Endodermal cell (in vitro differentiated cells): ENCODE data around the gene MUTYH. TPM values are rescaled to one million over a fixed set of nuclear protein-coding genes. Genes with fewer than 3 reads are reported as not detected.
A peak's percentile ranks its signal among the peaks of the same experiment; 100 is the strongest.

Experiments used
- DNase-seq: peaks from one replicate; pipeline ENCODE4 v3.0.0-alpha.2; 2017
- H3K27ac ChIP-seq: 2 replicates; pipeline ENCODE4 v1.5.1; 2013; ENCODE audit warnings: mild to moderate bottlenecking, low read depth, low read length, moderate library complexity
- H3K27me3 ChIP-seq: 2 replicates; pipeline ENCODE4 v1.6.1; 2013; ENCODE audit warnings: mild to moderate bottlenecking, low read length, moderate library complexity; ENCODE audit not compliant: insufficient read depth, control insufficient read depth, poor library complexity, severe bottlenecking
- H3K36me3 ChIP-seq: 2 replicates; pipeline ENCODE4 v1.7.0; 2013; ENCODE audit warnings: mild to moderate bottlenecking, low read length, moderate library complexity; ENCODE audit not compliant: control insufficient read depth, insufficient read depth
- H3K4me1 ChIP-seq: one replicate; pipeline ENCODE4 v1.7.0; 2013; ENCODE audit warnings: low read length; ENCODE audit not compliant: control insufficient read depth, insufficient read depth
- H3K4me3 ChIP-seq: 2 replicates; pipeline ENCODE4 v1.5.1; 2013; ENCODE audit warnings: mild to moderate bottlenecking, low read length, moderate library complexity
- H3K9ac ChIP-seq: 2 replicates; pipeline ENCODE4 v1.6.1; 2013; ENCODE audit warnings: mild to moderate bottlenecking, low read length, moderate library complexity; ENCODE audit not compliant: poor library complexity, severe bottlenecking; ENCODE audit errors: extremely low read depth
- H3K9me3 ChIP-seq: 2 replicates; pipeline ENCODE4 v1.6.1; 2013; ENCODE audit warnings: mild to moderate bottlenecking, low read length, moderate library complexity; ENCODE audit not compliant: control insufficient read depth
- H3K27ac Mint-ChIP-seq: 2 replicates; pipeline ENCODE4 v1.8.0; 2020; ENCODE audit warnings: mixed read lengths
- H3K27me3 Mint-ChIP-seq: 2 replicates; pipeline ENCODE4 v1.8.0; 2021; ENCODE audit warnings: mild to moderate bottlenecking, mixed read lengths; ENCODE audit not compliant: insufficient read depth
- H3K36me3 Mint-ChIP-seq: 2 replicates; pipeline ENCODE4 v1.8.0; 2020; ENCODE audit warnings: low read depth, mixed read lengths
- H3K4me1 Mint-ChIP-seq: 2 replicates; pipeline ENCODE4 v1.8.0; 2020; ENCODE audit warnings: mixed read lengths
- H3K4me3 Mint-ChIP-seq: 2 replicates; pipeline ENCODE4 v1.8.0; 2020; ENCODE audit warnings: mild to moderate bottlenecking, moderate library complexity, mixed read lengths
- H3K9me3 Mint-ChIP-seq: 2 replicates; pipeline ENCODE4 v1.8.0; 2020; ENCODE audit warnings: mild to moderate bottlenecking, mixed read lengths
- WGBS, 2 experiments: methylation state at CpG; one replicate each; pipeline versions ENCODE4 v1.1.5 to v1.1.7; 2013; ENCODE audit warnings: missing lambda C conversion rate in 2 of 2, mixed read lengths in 1 of 2; ENCODE audit not compliant: insufficient coverage in 1 of 2, insufficient read length in 1 of 2; 5-methylcytosine and 5-hydroxymethylcytosine counted together
- total RNA-seq, 2 donors: library from RNA; stranded (reverse); fragmentation: NEBNext Ultra II Directional in 1 of 2; extraction: Animal tissue kit (Norgen Biotek cat#: 25700) in 1 of 2; gene quantifications; 2 replicates in 1 of 2; 3 replicates in 1 of 2; pipeline ENCODE4 v1.2.1, GENCODE V29; 2021
- TF ChIP-seq, protein P1 (sequence below): fragments of 200-600 bp; sonication (generic); conservative IDR thresholded peaks from 2 replicates; pipeline ENCODE4 v1.5.0; 2021; ENCODE audit warnings: antibody characterized with exemption, mild to moderate bottlenecking

MUTYH gene
- total RNA-seq, 2 donors from 2014 or later: 60.5 to 60.9 TPM

DNA sequence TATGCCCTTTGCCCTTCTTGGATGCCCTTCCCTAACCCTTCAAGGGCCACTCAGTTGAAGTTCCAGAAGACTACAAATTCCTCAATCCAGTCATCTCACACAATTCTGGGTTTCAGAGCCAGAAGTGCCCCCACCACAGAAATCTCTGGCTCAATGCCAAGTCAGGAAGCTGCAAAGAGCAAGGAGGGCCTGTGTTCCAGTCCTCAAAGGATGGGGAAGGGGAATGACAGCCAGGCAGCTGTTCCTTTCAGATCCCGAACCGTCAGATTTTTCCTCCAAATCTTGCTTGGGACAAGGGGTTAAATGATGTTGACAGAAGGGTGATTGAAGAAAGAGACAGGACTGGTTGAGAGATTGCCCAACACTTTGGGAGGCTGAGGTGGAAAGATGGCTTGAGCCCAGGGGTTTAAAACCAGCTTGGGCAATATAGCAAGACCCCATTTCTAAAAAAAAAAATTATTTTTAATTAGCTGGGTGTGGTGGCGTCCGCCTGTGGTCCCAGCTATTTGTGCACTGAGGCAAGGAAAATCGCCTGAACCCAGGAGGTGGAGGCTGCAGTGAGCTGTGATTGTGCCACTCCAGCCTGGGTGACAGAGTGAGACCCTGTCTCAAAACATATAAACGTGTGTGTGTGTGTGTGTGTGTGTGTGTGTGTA, 14.3 kb downstream of the MUTYH start:
- Histone ChIP-seq H3K4me1 (no peaks in the 10 kb centered on the region), H3K27ac (no peak overlapping the region), H3K4me3 (no peak overlapping the region), H3K9ac (no peak overlapping the region), H3K27me3 (no peaks in the 10 kb centered on the region), H3K9me3 (peaks cover 17% of the 10 kb centered on the region), H3K36me3 (peaks cover 16% of the 10 kb centered on the region)
- TF ChIP-seq, protein P1, sequence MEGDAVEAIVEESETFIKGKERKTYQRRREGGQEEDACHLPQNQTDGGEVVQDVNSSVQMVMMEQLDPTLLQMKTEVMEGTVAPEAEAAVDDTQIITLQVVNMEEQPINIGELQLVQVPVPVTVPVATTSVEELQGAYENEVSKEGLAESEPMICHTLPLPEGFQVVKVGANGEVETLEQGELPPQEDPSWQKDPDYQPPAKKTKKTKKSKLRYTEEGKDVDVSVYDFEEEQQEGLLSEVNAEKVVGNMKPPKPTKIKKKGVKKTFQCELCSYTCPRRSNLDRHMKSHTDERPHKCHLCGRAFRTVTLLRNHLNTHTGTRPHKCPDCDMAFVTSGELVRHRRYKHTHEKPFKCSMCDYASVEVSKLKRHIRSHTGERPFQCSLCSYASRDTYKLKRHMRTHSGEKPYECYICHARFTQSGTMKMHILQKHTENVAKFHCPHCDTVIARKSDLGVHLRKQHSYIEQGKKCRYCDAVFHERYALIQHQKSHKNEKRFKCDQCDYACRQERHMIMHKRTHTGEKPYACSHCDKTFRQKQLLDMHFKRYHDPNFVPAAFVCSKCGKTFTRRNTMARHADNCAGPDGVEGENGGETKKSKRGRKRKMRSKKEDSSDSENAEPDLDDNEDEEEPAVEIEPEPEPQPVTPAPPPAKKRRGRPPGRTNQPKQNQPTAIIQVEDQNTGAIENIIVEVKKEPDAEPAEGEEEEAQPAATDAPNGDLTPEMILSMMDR: no peak
- H3K36me3 Mint-ChIP-seq: peaks cover 18% of the 10 kb centered on the region
- peak overlapping the region; percentile 64 for H3K4me3 Mint-ChIP-seq
- H3K27ac Mint-ChIP-seq: peak overlapping the region; percentile 94
- WGBS, 2 experiments: 83 to 92% methylated on average over 2 to 6 of the region's 6 CpGs
- no peaks in the 10 kb centered on the region for H3K27me3 Mint-ChIP-seq
- H3K9me3 Mint-ChIP-seq: peaks cover 16% of the 10 kb centered on the region
- H3K4me1 Mint-ChIP-seq: peaks cover 36% of the 10 kb centered on the region
- peak; percentile 46 for DNase-seq

DNA sequence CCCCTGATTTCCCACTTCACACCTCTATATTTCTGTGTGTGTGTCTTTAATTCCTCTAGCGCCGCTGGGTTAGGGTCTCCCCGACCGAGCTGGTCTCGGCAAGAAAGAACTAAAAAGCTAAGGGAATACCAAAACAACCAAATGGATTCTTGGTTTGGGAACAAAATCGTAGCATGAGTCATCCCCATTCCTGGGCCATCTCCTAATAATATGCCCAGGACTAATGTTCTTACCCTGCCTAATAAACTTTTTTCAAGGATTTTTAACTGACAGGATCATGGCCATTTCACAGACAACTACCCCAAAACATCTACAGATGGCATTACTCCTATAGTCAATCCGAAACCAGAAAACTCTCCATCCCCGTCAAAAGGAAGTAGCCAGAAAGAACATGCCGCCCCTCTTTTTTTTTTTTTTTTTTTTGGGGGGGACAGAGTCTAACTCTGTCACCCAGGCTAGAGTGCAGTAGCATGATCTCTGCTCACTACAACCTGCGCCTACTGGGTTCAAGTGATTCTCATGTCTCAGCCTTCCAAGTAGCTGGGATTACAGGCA, 17.7 kb downstream of the MUTYH start:
- 88 to 95% methylated on average over 5 to 10 of the region's 10 CpGs for WGBS, 2 experiments
- peaks cover 23% of the 10 kb centered on the region for H3K4me1 Mint-ChIP-seq
- H3K27me3 Mint-ChIP-seq: no peaks in the 10 kb centered on the region
- TF ChIP-seq, protein P1: no peak
- no peak overlapping the region for H3K27ac ChIP-seq
- no peaks in the 10 kb centered on the region for H3K36me3 ChIP-seq
- no peaks in the 10 kb centered on the region for H3K4me1 ChIP-seq
- peak; percentile 39 for DNase-seq
- H3K9ac ChIP-seq: no peak overlapping the region
- H3K36me3 Mint-ChIP-seq: peaks cover 3% of the 10 kb centered on the region
- H3K9me3 ChIP-seq: peaks cover 17% of the 10 kb centered on the region
- H3K27me3 ChIP-seq: no peaks in the 10 kb centered on the region
- peaks cover 16% of the 10 kb centered on the region for H3K9me3 Mint-ChIP-seq
- H3K27ac Mint-ChIP-seq: peak overlapping the region; percentile 80
- no peak overlapping the region for H3K4me3 ChIP-seq
- no peak overlapping the region for H3K4me3 Mint-ChIP-seq

DNA sequence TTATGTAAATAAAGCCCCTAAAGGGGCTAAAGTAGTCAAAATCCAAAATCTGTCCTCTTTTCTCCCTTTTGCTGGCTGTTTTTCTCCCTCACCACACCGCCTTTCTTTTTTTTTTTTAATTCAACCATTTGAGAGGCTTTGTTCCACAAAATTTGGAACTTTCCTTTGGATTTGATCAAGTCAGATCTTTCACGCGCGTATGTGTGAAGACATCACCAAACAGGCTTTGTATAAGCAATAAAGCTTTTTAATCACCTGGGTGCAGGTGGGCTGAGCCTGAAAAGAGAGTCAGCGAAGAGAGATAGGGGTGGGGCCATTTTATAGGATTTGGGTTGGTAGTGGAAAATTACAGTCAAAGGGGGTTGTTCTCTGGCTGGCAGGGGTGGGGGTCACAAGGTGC, 18.8 kb downstream of the MUTYH start:
- peaks cover 3% of the 10 kb centered on the region for H3K36me3 Mint-ChIP-seq
- H3K9ac ChIP-seq: no peak overlapping the region
- DNase-seq: peak; percentile 66
- peak overlapping the region; percentile 39 for H3K4me3 Mint-ChIP-seq
- H3K9me3 ChIP-seq: peaks cover 17% of the 10 kb centered on the region
- H3K4me1 ChIP-seq: no peaks in the 10 kb centered on the region
- TF ChIP-seq, protein P1: no peak
- H3K4me3 ChIP-seq: no peak overlapping the region
- WGBS, 2 experiments: 59 to 88% methylated on average over 5 of the region's 5 CpGs
- peaks cover 23% of the 10 kb centered on the region for H3K4me1 Mint-ChIP-seq
- no peak overlapping the region for H3K27ac ChIP-seq
- H3K27me3 Mint-ChIP-seq: no peaks in the 10 kb centered on the region
- H3K36me3 ChIP-seq: no peaks in the 10 kb centered on the region
- no peaks in the 10 kb centered on the region for H3K27me3 ChIP-seq
- peaks cover 16% of the 10 kb centered on the region for H3K9me3 Mint-ChIP-seq
- H3K27ac Mint-ChIP-seq: peak overlapping the region; percentile 97
